Vagina (tissue), 2 donors: ENCODE results near the gene NEK6.

Experiments
- POLR2A ChIP-seq, 2 donors: fragments of 450-650 bp; IDR thresholded peaks; one replicate each; pipeline ENCODE4 v1.6.1; 2017; ENCODE audit warnings: antibody characterized with exemption in 2 of 2, mild to moderate bottlenecking in 2 of 2, moderate library complexity in 2 of 2
- TF ChIP-seq, protein P1 (sequence below), 3 experiments: fragments of 450-650 bp in 2 of 3; fragments of 200-600 bp in 1 of 3; sonication (generic) in 1 of 3; IDR thresholded peaks; one replicate each; pipeline ENCODE4 v1.5.1; 2017 to 2019; ENCODE audit warnings: antibody characterized with exemption in 3 of 3, mild to moderate bottlenecking in 2 of 3, moderate library complexity in 2 of 3

- TF ChIP-seq, protein P1, sequence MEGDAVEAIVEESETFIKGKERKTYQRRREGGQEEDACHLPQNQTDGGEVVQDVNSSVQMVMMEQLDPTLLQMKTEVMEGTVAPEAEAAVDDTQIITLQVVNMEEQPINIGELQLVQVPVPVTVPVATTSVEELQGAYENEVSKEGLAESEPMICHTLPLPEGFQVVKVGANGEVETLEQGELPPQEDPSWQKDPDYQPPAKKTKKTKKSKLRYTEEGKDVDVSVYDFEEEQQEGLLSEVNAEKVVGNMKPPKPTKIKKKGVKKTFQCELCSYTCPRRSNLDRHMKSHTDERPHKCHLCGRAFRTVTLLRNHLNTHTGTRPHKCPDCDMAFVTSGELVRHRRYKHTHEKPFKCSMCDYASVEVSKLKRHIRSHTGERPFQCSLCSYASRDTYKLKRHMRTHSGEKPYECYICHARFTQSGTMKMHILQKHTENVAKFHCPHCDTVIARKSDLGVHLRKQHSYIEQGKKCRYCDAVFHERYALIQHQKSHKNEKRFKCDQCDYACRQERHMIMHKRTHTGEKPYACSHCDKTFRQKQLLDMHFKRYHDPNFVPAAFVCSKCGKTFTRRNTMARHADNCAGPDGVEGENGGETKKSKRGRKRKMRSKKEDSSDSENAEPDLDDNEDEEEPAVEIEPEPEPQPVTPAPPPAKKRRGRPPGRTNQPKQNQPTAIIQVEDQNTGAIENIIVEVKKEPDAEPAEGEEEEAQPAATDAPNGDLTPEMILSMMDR (IDR thresholded peaks at IDR 0.05) = no peak
- TF ChIP-seq POLR2A (IDR thresholded peaks at IDR 0.05) = no peak
These were observed 56.2 kb downstream of the NEK6 start for GRCh38 chr9:124313940-124314339.
